Fibroblast of lung (primary cell): ENCODE data around the gene BNIP5.

ENCODE experiments used
- EZH2 ChIP-seq: IDR thresholded peaks from 2 replicates; pipeline ENCODE4 v1.5.1; 2012; ENCODE audit warnings: low read length, control low read depth, mild to moderate bottlenecking; ENCODE audit errors: missing control alignments
- TF ChIP-seq, protein P1 (sequence below), 2 donors: IDR thresholded peaks in 1 of 2; conservative IDR thresholded peaks in 1 of 2; 1 replicate in 1 of 2; 2 replicates in 1 of 2; pipeline ENCODE4 v1.5.1; 2011 to 2012; ENCODE audit warnings: low read length in 2 of 2, control low read depth in 1 of 2, inconsistent platforms in 1 of 2, low read depth in 1 of 2, mild to moderate bottlenecking in 1 of 2

DNA sequence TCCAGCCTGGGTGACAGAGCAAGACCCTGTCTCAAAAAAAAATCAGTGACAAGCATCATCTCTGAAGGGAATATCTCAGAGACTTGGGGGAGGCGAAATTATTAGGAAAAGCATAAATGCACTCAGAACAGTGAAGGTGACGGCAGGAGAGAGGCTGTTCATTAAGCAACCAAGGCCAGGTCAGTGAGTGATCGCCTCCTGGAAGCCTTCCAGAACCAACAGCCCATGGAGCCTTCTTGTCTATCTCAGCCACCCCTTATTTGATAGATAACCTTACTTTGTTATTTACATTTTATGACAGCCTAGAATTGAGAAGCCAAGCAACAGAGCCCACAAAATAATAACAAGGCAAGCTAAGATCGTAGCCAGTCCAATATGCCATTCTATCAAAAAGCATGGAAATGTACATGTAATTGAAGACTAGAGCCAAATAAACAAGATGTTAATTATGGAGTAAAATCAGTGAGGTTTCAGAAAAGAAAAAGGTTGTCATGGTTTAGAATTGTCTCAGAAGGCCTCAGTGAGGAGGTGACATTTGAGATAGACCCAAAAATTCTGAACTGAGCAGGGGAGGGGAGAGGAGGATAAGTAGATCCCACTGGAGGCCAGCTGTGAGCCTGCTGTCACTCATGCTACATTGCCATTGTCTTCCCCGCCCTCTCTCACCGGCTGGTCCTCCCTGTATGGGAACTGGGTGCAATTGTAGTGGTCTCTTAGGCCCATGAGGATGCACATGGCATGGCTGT is 17.8 kb downstream of the BNIP5 start:
- TF ChIP-seq, protein P1, sequence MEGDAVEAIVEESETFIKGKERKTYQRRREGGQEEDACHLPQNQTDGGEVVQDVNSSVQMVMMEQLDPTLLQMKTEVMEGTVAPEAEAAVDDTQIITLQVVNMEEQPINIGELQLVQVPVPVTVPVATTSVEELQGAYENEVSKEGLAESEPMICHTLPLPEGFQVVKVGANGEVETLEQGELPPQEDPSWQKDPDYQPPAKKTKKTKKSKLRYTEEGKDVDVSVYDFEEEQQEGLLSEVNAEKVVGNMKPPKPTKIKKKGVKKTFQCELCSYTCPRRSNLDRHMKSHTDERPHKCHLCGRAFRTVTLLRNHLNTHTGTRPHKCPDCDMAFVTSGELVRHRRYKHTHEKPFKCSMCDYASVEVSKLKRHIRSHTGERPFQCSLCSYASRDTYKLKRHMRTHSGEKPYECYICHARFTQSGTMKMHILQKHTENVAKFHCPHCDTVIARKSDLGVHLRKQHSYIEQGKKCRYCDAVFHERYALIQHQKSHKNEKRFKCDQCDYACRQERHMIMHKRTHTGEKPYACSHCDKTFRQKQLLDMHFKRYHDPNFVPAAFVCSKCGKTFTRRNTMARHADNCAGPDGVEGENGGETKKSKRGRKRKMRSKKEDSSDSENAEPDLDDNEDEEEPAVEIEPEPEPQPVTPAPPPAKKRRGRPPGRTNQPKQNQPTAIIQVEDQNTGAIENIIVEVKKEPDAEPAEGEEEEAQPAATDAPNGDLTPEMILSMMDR (conservative IDR thresholded peaks at IDR 0.05 in 1 of 2, IDR thresholded peaks at IDR 0.05 in 1 of 2; ENCODE audit: low read depth in 1 of 2, low read length in 2 of 2), result no peak
- no peak for TF ChIP-seq EZH2
